ENCODE results near the gene CISTR.

CISTR gene

GRCh38 chr12:53740130-53740491, 11.7 kb downstream of the CISTR start:
- TF ChIP-seq CTCF (conservative IDR thresholded peaks at IDR 0.05; ENCODE audit: low read depth): no peak
- no peak for DNase-seq (ENCODE audit: low spot score)
- ChIA-PET CTCF (interaction anchor here (0.7 kb wide), 1 partner anchor 60 kb away, joined by 3 read pairs; no protein-coding TSS in a partner anchor), POLR2A (ENCODE audit: low non-redundant PET) (no interaction called here)
- H3K27ac ChIP-seq: no peak overlapping the region

- POLR2A ChIA-PET (ENCODE audit: low non-redundant PET): no interaction called here
- TF ChIP-seq CTCF (conservative IDR thresholded peaks at IDR 0.05; ENCODE audit: low read depth): no peak
- no peak for DNase-seq (ENCODE audit: low spot score)
- H3K27ac ChIP-seq: no peak overlapping the region
- CTCF ChIA-PET: interaction anchor here (0.7 to 1.0 kb wide), 2 partner anchors 13 to 37 kb away, joined by 3 read pairs; no protein-coding TSS in a partner anchor
Measured at GRCh38 chr12:53739214-53740129, 12.3 kb downstream of the CISTR start.

GRCh38 chr12:53738406-53739213, 13.2 kb downstream of the CISTR start:
- ChIA-PET POLR2A (ENCODE audit: low non-redundant PET) (no interaction called here), CTCF (interaction anchor here (0.7 to 1.0 kb wide), 2 partner anchors 14 to 36 kb away, joined by 3 read pairs; no protein-coding TSS in a partner anchor)
- H3K27ac ChIP-seq: no peak overlapping the region
- DNase-seq (ENCODE audit: low spot score): no peak
- no peak for TF ChIP-seq CTCF (conservative IDR thresholded peaks at IDR 0.05; ENCODE audit: low read depth)

GRCh38 chr12:53737951-53738405, 13.8 kb downstream of the CISTR start:
- TF ChIP-seq CTCF (conservative IDR thresholded peaks at IDR 0.05; ENCODE audit: low read depth): no peak
- no peak overlapping the region for H3K27ac ChIP-seq
- no peak for DNase-seq (ENCODE audit: low spot score)
- ChIA-PET CTCF (no interaction called here), POLR2A (ENCODE audit: low non-redundant PET) (no interaction called here)

DNA sequence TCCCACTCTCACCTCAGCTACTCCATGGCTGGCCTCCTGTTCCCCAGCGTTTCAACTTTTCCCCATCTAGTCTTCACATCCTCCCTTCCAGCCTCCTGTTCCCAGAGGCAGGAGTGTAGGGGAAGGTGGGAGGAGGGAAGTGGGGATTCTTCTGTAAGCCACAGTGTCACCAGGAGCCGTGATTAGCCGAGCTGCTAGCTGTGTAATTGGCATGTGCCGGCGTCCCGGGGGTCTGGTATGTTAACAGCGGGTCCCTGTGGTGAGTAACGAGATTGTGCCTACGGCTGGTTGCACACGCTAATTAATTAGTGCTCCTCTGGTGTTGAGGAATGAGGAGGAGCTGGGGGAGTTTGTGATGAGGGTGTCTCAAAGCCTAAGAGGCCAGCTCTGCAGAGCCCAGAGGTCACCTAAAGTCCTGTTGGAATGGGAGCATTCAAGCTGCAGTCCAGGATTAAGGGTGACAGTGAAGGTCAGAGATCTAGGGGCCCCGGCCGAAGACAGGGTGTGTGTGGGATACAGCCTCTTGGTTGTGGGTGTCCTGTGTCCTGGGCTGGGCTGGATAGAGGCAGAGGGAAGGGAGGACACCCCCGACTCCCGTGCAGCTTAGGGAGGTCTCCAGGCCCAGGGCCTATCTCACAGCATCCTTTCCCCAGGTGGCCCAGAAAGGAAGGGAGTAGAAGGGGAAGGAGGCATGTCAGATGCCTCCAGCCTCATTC, 14.5 kb downstream of the CISTR start:
- ChIA-PET CTCF (interaction anchor here (0.5 to 5.6 kb wide), 2 partner anchors 9 to 1742 kb away, joined by 4 to 31 read pairs; no protein-coding TSS in a partner anchor), POLR2A (ENCODE audit: low non-redundant PET) (no interaction called here)

More for the DNA sequence above, 14.5 kb downstream of the CISTR start:
- no peak for DNase-seq (ENCODE audit: low spot score)
- TF ChIP-seq CTCF (conservative IDR thresholded peaks at IDR 0.05; ENCODE audit: low read depth): no peak
- H3K27ac ChIP-seq: no peak overlapping the region

Measured in RWPE1 (cell line).